GM23338 (cell line): Measurements from ENCODE around the gene FBRSL1. TPM values are rescaled to one million over a fixed set of nuclear protein-coding genes. Genes with fewer than 3 reads are reported as not detected.

Experiments used
- ATAC-seq: fragments of 200-7000 bp; cut with Tn5 transposase; 3 replicates; pipeline ENCODE4 v1.9.1; 2020
- DNase-seq: peaks from one replicate; pipeline ENCODE4 v3.0.0-alpha.2; 2015; ENCODE audit warnings: low spot score
- H2AFZ ChIP-seq: fragments of 200-600 bp; sonication (generic); 2 replicates; pipeline ENCODE4 v1.8.0; 2016; ENCODE audit warnings: antibody characterized with exemption, mild to moderate bottlenecking, moderate library complexity
- H3F3A ChIP-seq: fragments of 200-600 bp; sonication (generic); replicated peaks from 2 replicates; pipeline ENCODE4 v1.8.0; 2017; ENCODE audit warnings: antibody characterized with exemption, mixed run types, low read depth
- H3K27ac ChIP-seq: fragments of 200-600 bp; sonication (generic); 2 replicates; pipeline ENCODE4 v1.6.1; 2016; ENCODE audit warnings: low read depth
- H3K27me3 ChIP-seq: fragments of 200-600 bp; sonication (generic); 2 replicates; pipeline ENCODE4 v1.8.0; 2016; ENCODE audit warnings: mild to moderate bottlenecking, mixed run types, moderate library complexity; ENCODE audit not compliant: insufficient read depth
- H3K36me3 ChIP-seq: fragments of 200-600 bp; sonication (generic); 2 replicates; pipeline ENCODE4 v1.8.0; 2016; ENCODE audit warnings: mild to moderate bottlenecking; ENCODE audit not compliant: insufficient read depth
- H3K4me1 ChIP-seq: fragments of 200-600 bp; sonication (generic); 2 replicates; pipeline ENCODE4 v1.8.0; 2016; ENCODE audit warnings: mild to moderate bottlenecking, moderate library complexity; ENCODE audit not compliant: insufficient read depth
- H3K4me2 ChIP-seq: fragments of 200-600 bp; sonication (generic); 2 replicates; pipeline ENCODE4 v1.7.1; 2017; ENCODE audit warnings: mixed run types
- H3K4me3 ChIP-seq: fragments of 200-600 bp; sonication (generic); 2 replicates; pipeline ENCODE4 v1.6.1; 2016; ENCODE audit warnings: mixed run types
- H3K79me2 ChIP-seq: fragments of 200-600 bp; sonication (generic); replicated peaks from 2 replicates; pipeline ENCODE4 v1.8.0; 2017; ENCODE audit warnings: mild to moderate bottlenecking; ENCODE audit not compliant: insufficient read depth
- H3K9me2 ChIP-seq: fragments of 200-600 bp; sonication (generic); 2 replicates; pipeline ENCODE4 v1.8.0; 2017; ENCODE audit not compliant: insufficient read depth
- H4K20me1 ChIP-seq: fragments of 200-600 bp; sonication (generic); replicated peaks from 2 replicates; pipeline ENCODE4 v1.8.0; 2017; ENCODE audit warnings: mild to moderate bottlenecking; ENCODE audit not compliant: insufficient read depth
- H3K27ac Mint-ChIP-seq: 2 replicates; pipeline ENCODE4 v1.8.0; 2020; ENCODE audit warnings: inconsistent platforms, mild to moderate bottlenecking, moderate library complexity, mixed read lengths
- H3K27me3 Mint-ChIP-seq: 3 replicates; pipeline ENCODE4 v1.8.0; 2022; ENCODE audit warnings: low read depth, mild to moderate bottlenecking, moderate library complexity, mixed read lengths, inconsistent platforms; ENCODE audit not compliant: insufficient read depth, poor library complexity
- H3K36me3 Mint-ChIP-seq: 3 replicates; pipeline ENCODE4 v1.8.0; 2021; ENCODE audit warnings: low read depth, mild to moderate bottlenecking, inconsistent platforms, moderate library complexity, mixed read lengths
- H3K4me1 Mint-ChIP-seq: 3 replicates; pipeline ENCODE4 v1.8.0; 2020; ENCODE audit warnings: mild to moderate bottlenecking, inconsistent platforms, mixed read lengths
- H3K4me3 Mint-ChIP-seq: 3 replicates; pipeline ENCODE4 v1.8.0; 2021; ENCODE audit warnings: moderate library complexity, mild to moderate bottlenecking, inconsistent platforms, mixed read lengths
- H3K9me3 Mint-ChIP-seq: 3 replicates; pipeline ENCODE4 v1.8.0; 2020; ENCODE audit warnings: moderate library complexity, mild to moderate bottlenecking, inconsistent platforms, mixed read lengths
- CREB1 ChIP-seq: fragments of 250-450 bp; sonication (Bioruptor Pico); IDR thresholded peaks from 2 replicates; pipeline ENCODE4 v1.5.0; 2020; ENCODE audit warnings: low read depth, mild to moderate bottlenecking, moderate library complexity
- EZH2 ChIP-seq: fragments of 200-600 bp; sonication (generic); IDR thresholded peaks from one replicate; pipeline ENCODE4 v1.8.0; 2017; ENCODE audit warnings: antibody characterized with exemption, mild to moderate bottlenecking, low read depth; ENCODE audit not compliant: unreplicated experiment
- EZH2phosphoT487 ChIP-seq: fragments of 200-600 bp; sonication (generic); IDR thresholded peaks from one replicate; pipeline ENCODE4 v1.8.1; 2018; ENCODE audit warnings: antibody characterized with exemption; ENCODE audit not compliant: unreplicated experiment
- JUNB ChIP-seq: IDR thresholded peaks from one replicate; pipeline ENCODE4 v1.6.1; 2016; ENCODE audit warnings: antibody characterized with exemption; ENCODE audit not compliant: unreplicated experiment
- NANOG ChIP-seq: IDR thresholded peaks from 2 replicates; pipeline ENCODE4 v1.6.1; 2016; ENCODE audit warnings: antibody characterized with exemption, borderline replicate concordance
- POLR2AphosphoS5 ChIP-seq: IDR thresholded peaks from 2 replicates; pipeline ENCODE4 v1.6.1; 2016; ENCODE audit warnings: antibody characterized with exemption, low read depth
- STAT1 ChIP-seq: IDR thresholded peaks from one replicate; pipeline ENCODE4 v1.6.1; 2016; ENCODE audit warnings: antibody characterized with exemption; ENCODE audit not compliant: unreplicated experiment
- ZNF114 ChIP-seq: fragments of 250-450 bp; sonication (Bioruptor Pico); IDR thresholded peaks from 2 replicates; pipeline ENCODE4 v1.5.0; 2020; ENCODE audit warnings: mild to moderate bottlenecking, moderate library complexity
- ZNF331 ChIP-seq: fragments of 250-450 bp; sonication (Bioruptor Pico); IDR thresholded peaks from 2 replicates; pipeline ENCODE4 v1.5.0; 2020; ENCODE audit warnings: low read depth, mild to moderate bottlenecking, moderate library complexity
- polyA plus RNA-seq: library from polyadenylated mRNA; unstranded; fragments of >200 nt; fragmentation: Nextera tagmentation; extraction: Ambion mirVana; gene quantifications from 2 replicates; pipeline ENCODE4 v1.2.1, GENCODE V29; 2016
- total RNA-seq: library from RNA; depleted of rRNA; stranded (reverse); fragments of >200 nt; shearing (Covaris generic); gene quantifications from 2 replicates; pipeline ENCODE4 v1.2.3, GENCODE V29; 2014
- TF ChIP-seq, protein P1 (sequence below): IDR thresholded peaks from one replicate; pipeline ENCODE4 v1.6.1; 2018; ENCODE audit warnings: antibody characterized with exemption; ENCODE audit not compliant: unreplicated experiment
- TF ChIP-seq, protein P2 (sequence below): IDR thresholded peaks from 2 replicates; pipeline ENCODE4 v1.6.1; 2016; ENCODE audit warnings: antibody characterized with exemption
- TF ChIP-seq, protein P3 (sequence below), 2 experiments: fragments of 200-600 bp in 1 of 2; sonication (generic) in 1 of 2; conservative IDR thresholded peaks; 2 replicates each; pipeline versions ENCODE4 v1.5.1 to v1.6.1; 2016 to 2017; ENCODE audit warnings: antibody characterized with exemption in 2 of 2, low read depth in 2 of 2, mild to moderate bottlenecking in 2 of 2, moderate library complexity in 1 of 2
- TF ChIP-seq, protein P4 (sequence below): fragments of 250-450 bp; sonication (Bioruptor Pico); IDR thresholded peaks from 2 replicates; pipeline ENCODE4 v1.5.0; 2020; ENCODE audit warnings: mild to moderate bottlenecking, moderate library complexity

FBRSL1 gene
- total and polyA plus RNA-seq, 2 experiments from 2014 or later = 37.8 to 89.8 TPM

DNA sequence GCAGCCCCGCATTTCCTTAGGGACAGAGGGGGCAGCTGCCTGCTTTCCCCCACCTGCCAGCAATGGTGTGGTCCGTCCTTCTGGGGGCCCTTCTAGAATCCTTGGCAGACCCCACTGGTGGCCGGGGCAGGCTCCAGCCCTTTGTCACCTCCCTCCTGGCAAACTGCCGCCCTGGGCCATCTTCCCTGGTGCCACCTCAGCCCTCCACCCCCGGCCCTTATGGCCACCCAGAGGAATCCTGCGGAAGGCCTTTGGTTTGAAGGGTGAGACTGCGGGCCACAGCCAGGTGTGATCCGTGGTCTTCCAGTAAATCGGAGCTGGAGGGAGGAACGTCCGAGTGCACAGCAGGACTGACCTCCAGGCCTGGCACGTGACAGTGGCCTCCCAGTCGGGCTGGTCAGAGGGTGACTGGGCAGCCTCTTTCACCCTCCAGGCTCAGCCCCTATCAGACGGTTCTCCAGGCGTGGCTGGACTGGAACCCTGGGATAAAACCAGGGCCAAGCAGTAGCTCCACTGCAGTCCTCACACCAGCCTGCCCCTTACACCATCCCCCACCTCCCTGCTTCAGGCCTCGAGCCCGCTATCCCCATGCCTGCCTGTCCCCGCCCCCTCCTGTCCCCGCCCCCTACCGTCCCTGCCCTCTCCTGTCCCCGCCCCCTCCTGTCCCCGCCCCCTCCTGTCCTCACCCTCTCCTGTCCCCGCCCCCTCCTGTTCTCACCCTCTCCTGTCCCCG, 12.4 kb downstream of the FBRSL1 start:
- H3K4me3 ChIP-seq = no peak overlapping the region
- H3K4me3 Mint-ChIP-seq = no peak overlapping the region
- peaks cover 80% of the 10 kb centered on the region for H3K79me2 ChIP-seq
- H3K36me3 ChIP-seq = no peaks in the 10 kb centered on the region
- H3K27me3 ChIP-seq = no peaks in the 10 kb centered on the region
- no peak overlapping the region for H3K27ac Mint-ChIP-seq
- peaks cover 30% of the 10 kb centered on the region for H4K20me1 ChIP-seq
- no peaks in the 10 kb centered on the region for H3F3A ChIP-seq
- no peaks in the 10 kb centered on the region for H3K9me3 Mint-ChIP-seq
- H3K36me3 Mint-ChIP-seq = no peaks in the 10 kb centered on the region; the same call in 2 of the 3 replicates
- no peak overlapping the region for H2AFZ ChIP-seq
- H3K4me2 ChIP-seq = peak overlapping the region; percentile 48; the same call in 1 of the 2 replicates
- ATAC-seq = peak; percentile 66
- H3K4me1 ChIP-seq = peaks cover 19% of the 10 kb centered on the region
- TF ChIP-seq EZH2 = no peak
- TF ChIP-seq ZNF331 = no peak
- no peak for TF ChIP-seq CREB1
- TF ChIP-seq NANOG = no peak
- TF ChIP-seq ZNF114 = no peak
- TF ChIP-seq, protein P1, sequence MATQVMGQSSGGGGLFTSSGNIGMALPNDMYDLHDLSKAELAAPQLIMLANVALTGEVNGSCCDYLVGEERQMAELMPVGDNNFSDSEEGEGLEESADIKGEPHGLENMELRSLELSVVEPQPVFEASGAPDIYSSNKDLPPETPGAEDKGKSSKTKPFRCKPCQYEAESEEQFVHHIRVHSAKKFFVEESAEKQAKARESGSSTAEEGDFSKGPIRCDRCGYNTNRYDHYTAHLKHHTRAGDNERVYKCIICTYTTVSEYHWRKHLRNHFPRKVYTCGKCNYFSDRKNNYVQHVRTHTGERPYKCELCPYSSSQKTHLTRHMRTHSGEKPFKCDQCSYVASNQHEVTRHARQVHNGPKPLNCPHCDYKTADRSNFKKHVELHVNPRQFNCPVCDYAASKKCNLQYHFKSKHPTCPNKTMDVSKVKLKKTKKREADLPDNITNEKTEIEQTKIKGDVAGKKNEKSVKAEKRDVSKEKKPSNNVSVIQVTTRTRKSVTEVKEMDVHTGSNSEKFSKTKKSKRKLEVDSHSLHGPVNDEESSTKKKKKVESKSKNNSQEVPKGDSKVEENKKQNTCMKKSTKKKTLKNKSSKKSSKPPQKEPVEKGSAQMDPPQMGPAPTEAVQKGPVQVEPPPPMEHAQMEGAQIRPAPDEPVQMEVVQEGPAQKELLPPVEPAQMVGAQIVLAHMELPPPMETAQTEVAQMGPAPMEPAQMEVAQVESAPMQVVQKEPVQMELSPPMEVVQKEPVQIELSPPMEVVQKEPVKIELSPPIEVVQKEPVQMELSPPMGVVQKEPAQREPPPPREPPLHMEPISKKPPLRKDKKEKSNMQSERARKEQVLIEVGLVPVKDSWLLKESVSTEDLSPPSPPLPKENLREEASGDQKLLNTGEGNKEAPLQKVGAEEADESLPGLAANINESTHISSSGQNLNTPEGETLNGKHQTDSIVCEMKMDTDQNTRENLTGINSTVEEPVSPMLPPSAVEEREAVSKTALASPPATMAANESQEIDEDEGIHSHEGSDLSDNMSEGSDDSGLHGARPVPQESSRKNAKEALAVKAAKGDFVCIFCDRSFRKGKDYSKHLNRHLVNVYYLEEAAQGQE = no peak
- TF ChIP-seq, protein P2, sequence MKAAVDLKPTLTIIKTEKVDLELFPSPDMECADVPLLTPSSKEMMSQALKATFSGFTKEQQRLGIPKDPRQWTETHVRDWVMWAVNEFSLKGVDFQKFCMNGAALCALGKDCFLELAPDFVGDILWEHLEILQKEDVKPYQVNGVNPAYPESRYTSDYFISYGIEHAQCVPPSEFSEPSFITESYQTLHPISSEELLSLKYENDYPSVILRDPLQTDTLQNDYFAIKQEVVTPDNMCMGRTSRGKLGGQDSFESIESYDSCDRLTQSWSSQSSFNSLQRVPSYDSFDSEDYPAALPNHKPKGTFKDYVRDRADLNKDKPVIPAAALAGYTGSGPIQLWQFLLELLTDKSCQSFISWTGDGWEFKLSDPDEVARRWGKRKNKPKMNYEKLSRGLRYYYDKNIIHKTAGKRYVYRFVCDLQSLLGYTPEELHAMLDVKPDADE = no peak
- no peak for TF ChIP-seq POLR2AphosphoS5
- TF ChIP-seq JUNB = no peak
- TF ChIP-seq EZH2phosphoT487 = no peak
- TF ChIP-seq STAT1 = no peak
- TF ChIP-seq, protein P3, sequence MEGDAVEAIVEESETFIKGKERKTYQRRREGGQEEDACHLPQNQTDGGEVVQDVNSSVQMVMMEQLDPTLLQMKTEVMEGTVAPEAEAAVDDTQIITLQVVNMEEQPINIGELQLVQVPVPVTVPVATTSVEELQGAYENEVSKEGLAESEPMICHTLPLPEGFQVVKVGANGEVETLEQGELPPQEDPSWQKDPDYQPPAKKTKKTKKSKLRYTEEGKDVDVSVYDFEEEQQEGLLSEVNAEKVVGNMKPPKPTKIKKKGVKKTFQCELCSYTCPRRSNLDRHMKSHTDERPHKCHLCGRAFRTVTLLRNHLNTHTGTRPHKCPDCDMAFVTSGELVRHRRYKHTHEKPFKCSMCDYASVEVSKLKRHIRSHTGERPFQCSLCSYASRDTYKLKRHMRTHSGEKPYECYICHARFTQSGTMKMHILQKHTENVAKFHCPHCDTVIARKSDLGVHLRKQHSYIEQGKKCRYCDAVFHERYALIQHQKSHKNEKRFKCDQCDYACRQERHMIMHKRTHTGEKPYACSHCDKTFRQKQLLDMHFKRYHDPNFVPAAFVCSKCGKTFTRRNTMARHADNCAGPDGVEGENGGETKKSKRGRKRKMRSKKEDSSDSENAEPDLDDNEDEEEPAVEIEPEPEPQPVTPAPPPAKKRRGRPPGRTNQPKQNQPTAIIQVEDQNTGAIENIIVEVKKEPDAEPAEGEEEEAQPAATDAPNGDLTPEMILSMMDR (conservative IDR thresholded peaks at IDR 0.05; ENCODE audit: low read depth in 2 of 2) = no peak
- TF ChIP-seq, protein P4, sequence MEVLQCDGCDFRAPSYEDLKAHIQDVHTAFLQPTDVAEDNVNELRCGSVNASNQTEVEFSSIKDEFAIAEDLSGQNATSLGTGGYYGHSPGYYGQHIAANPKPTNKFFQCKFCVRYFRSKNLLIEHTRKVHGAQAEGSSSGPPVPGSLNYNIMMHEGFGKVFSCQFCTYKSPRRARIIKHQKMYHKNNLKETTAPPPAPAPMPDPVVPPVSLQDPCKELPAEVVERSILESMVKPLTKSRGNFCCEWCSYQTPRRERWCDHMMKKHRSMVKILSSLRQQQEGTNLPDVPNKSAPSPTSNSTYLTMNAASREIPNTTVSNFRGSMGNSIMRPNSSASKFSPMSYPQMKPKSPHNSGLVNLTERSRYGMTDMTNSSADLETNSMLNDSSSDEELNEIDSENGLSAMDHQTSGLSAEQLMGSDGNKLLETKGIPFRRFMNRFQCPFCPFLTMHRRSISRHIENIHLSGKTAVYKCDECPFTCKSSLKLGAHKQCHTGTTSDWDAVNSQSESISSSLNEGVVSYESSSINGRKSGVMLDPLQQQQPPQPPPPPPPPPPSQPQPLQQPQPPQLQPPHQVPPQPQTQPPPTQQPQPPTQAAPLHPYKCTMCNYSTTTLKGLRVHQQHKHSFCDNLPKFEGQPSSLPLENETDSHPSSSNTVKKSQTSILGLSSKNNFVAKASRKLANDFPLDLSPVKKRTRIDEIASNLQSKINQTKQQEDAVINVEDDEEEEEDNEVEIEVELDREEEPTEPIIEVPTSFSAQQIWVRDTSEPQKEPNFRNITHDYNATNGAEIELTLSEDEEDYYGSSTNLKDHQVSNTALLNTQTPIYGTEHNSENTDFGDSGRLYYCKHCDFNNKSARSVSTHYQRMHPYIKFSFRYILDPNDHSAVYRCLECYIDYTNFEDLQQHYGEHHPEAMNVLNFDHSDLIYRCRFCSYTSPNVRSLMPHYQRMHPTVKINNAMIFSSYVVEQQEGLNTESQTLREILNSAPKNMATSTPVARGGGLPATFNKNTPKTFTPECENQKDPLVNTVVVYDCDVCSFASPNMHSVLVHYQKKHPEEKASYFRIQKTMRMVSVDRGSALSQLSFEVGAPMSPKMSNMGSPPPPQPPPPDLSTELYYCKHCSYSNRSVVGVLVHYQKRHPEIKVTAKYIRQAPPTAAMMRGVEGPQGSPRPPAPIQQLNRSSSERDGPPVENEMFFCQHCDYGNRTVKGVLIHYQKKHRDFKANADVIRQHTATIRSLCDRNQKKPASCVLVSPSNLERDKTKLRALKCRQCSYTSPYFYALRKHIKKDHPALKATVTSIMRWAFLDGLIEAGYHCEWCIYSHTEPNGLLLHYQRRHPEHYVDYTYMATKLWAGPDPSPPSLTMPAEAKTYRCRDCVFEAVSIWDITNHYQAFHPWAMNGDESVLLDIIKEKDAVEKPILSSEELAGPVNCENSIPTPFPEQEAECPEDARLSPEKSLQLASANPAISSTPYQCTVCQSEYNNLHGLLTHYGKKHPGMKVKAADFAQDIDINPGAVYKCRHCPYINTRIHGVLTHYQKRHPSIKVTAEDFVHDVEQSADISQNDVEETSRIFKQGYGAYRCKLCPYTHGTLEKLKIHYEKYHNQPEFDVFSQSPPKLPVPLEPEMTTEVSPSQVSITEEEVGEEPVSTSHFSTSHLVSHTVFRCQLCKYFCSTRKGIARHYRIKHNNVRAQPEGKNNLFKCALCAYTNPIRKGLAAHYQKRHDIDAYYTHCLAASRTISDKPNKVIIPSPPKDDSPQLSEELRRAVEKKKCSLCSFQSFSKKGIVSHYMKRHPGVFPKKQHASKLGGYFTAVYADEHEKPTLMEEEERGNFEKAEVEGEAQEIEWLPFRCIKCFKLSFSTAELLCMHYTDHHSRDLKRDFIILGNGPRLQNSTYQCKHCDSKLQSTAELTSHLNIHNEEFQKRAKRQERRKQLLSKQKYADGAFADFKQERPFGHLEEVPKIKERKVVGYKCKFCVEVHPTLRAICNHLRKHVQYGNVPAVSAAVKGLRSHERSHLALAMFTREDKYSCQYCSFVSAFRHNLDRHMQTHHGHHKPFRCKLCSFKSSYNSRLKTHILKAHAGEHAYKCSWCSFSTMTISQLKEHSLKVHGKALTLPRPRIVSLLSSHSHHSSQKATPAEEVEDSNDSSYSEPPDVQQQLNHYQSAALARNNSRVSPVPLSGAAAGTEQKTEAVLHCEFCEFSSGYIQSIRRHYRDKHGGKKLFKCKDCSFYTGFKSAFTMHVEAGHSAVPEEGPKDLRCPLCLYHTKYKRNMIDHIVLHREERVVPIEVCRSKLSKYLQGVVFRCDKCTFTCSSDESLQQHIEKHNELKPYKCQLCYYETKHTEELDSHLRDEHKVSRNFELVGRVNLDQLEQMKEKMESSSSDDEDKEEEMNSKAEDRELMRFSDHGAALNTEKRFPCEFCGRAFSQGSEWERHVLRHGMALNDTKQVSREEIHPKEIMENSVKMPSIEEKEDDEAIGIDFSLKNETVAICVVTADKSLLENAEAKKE (CRISPR knock-in tag) = no peak
- H3K27ac ChIP-seq = no peak overlapping the region
- peaks cover 27% of the 10 kb centered on the region for H3K4me1 Mint-ChIP-seq
- peak; percentile 78 for DNase-seq
- H3K9me2 ChIP-seq = no peaks in the 10 kb centered on the region
- peaks cover 16% of the 10 kb centered on the region for H3K27me3 Mint-ChIP-seq
